Esophagus (tissue), 2 donors: Measurements from ENCODE around the gene AGAP1. TPM values are rescaled to one million over a fixed set of nuclear protein-coding genes. Genes with fewer than 3 reads are reported as not detected.

Experiments used
- H3K27ac ChIP-seq, 2 donors: one replicate each; pipeline ENCODE4 v1.5.1; 2013; ENCODE audit warnings: low read depth in 2 of 2, mild to moderate bottlenecking in 2 of 2, inconsistent platforms in 1 of 2, low read length in 1 of 2, moderate library complexity in 1 of 2
- H3K27me3 ChIP-seq, 2 donors: one replicate each; pipeline ENCODE4 v1.6.1; 2013; ENCODE audit warnings: low read length in 2 of 2, control low read depth in 1 of 2, mild to moderate bottlenecking in 1 of 2; ENCODE audit not compliant: insufficient read depth in 2 of 2, control insufficient read depth in 1 of 2
- H3K36me3 ChIP-seq, 2 donors: one replicate each; pipeline ENCODE4 v1.6.1; 2013; ENCODE audit warnings: low read length in 1 of 2; ENCODE audit not compliant: control insufficient read depth in 2 of 2, insufficient read depth in 2 of 2
- H3K4me1 ChIP-seq, 2 donors: one replicate each; pipeline ENCODE4 v1.6.1; 2013; ENCODE audit warnings: low read length in 1 of 2; ENCODE audit not compliant: control insufficient read depth in 2 of 2, insufficient read depth in 2 of 2
- H3K4me3 ChIP-seq, 2 donors: one replicate each; pipeline ENCODE4 v1.5.1; 2013; ENCODE audit warnings: low read length in 2 of 2, mild to moderate bottlenecking in 2 of 2, low read depth in 1 of 2, moderate library complexity in 1 of 2
- H3K9me3 ChIP-seq, 2 donors: one replicate each; pipeline ENCODE4 v1.6.1; 2013; ENCODE audit warnings: mild to moderate bottlenecking in 2 of 2, low read depth in 1 of 2, low read length in 1 of 2, moderate library complexity in 1 of 2; ENCODE audit not compliant: control insufficient read depth in 2 of 2, insufficient read depth in 1 of 2
- WGBS, 2 donors: extraction: QIAGEN DNeasy Blood & Tissue Kit; methylation state at CpG; one replicate each; pipeline ENCODE4 v1.1.7; 2013; 5-methylcytosine and 5-hydroxymethylcytosine counted together
- polyA plus RNA-seq, 2 donors: library from polyadenylated mRNA; stranded (reverse); fragments of 200-250 nt; gene quantifications; one replicate each; pipeline ENCODE4 v1.2.3, GENCODE V29; 2013
- donor health status: healthy with polysubstance abuse.
- donor health status: Bipolar disorder and iron deficiency.

The AGAP1 gene
- polyA plus RNA-seq, 2 donors, result 4.9 TPM

DNA sequence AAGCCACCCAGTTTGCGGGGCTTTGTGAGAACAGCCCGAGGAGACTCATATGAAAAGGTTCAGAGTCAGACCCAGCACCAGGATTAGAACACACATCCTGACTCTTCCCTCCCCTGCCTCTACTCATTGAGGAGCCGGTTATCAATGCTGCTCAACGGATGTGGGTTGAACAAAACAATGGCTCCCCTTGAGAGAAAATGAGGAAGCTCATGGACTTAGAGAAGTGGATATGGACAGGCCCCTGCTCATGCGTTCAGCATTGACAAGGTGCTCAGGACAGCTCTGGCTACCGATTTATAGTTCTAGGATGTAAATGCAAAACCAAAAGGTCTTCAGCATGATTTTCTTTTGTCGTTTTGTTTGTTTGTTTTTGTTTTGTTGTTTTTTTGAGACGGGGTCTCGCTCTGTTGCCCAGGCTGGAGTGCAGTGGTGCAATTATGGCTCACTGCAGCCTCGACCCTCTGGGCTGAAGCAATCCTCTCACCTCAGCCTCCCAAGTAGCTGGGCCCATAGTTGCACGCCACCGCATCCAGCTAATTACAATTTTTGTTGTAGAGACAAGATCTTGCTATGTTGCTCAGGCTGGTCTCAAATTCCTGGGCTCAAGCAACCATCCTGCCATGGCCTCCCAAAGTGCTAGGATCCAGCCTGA lies 32.0 kb upstream of the AGAP1 start:
- Histone ChIP-seq H3K4me1 (peaks cover 0 to 3% of the 10 kb centered on the region in 2 donors), H3K9me3 (no peaks in the 10 kb centered on the region), H3K4me3 (no peak overlapping the region), H3K27me3 (no peaks in the 10 kb centered on the region), H3K36me3 (no peaks in the 10 kb centered on the region), H3K27ac (no peak overlapping the region)
- 88% methylated on average over 12 of the region's 12 CpGs for WGBS, 2 donors

DNA sequence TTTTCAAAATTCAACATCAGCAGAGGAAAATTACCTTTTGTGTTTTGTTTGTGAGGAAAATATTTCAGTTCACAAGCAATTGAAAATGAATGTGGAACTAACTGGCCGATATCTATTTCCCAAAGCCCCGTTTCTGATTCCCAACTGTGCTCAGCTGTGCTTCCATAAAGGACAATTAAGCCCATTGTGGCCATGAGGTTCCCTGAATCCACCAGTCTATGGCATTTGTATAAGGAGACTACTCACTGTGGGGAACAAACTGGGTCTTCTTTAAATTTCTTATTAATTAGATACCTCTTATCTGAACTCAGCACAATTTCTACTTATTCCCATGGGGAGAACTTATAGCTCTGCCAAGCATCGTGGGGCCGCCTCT lies 31.4 kb upstream of the AGAP1 start:
- 87 to 89% methylated on average over 4 of the region's 4 CpGs for WGBS, 2 donors
- no peak overlapping the region for H3K27ac ChIP-seq
- no peaks in the 10 kb centered on the region for H3K9me3 ChIP-seq
- no peaks in the 10 kb centered on the region for H3K27me3 ChIP-seq
- H3K4me3 ChIP-seq, result no peak overlapping the region
- H3K36me3 ChIP-seq, result no peaks in the 10 kb centered on the region
- peaks cover 0 to 3% of the 10 kb centered on the region in 2 donors for H3K4me1 ChIP-seq

DNA sequence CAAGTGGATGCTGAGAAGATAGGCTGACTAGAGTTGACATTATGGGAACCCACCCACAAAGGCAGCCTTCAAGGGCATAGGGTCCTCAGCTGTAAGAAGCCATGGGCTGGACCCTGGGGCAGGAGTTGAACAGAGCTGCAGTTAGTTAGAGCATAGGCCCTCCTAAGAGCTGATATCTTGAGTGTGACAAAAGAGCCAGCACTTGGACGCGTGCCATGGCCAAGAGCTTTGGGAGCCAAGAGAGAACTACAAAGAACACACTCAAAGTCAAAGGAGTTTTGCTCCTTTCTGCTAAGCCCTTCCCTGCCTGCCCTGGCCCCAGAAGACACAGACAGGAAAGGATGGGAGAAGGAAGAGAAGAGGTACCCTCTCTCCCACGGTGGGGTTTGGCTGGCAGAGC lies 29.9 kb upstream of the AGAP1 start:
- H3K9me3 ChIP-seq, result no peaks in the 10 kb centered on the region
- no peak overlapping the region for H3K4me3 ChIP-seq
- H3K36me3 ChIP-seq, result no peaks in the 10 kb centered on the region
- H3K4me1 ChIP-seq, result peaks cover 2 to 3% of the 10 kb centered on the region in 2 donors
- 61 to 66% methylated on average over 3 of the region's 3 CpGs for WGBS, 2 donors
- H3K27ac ChIP-seq, result no peak overlapping the region
- H3K27me3 ChIP-seq, result no peaks in the 10 kb centered on the region

DNA sequence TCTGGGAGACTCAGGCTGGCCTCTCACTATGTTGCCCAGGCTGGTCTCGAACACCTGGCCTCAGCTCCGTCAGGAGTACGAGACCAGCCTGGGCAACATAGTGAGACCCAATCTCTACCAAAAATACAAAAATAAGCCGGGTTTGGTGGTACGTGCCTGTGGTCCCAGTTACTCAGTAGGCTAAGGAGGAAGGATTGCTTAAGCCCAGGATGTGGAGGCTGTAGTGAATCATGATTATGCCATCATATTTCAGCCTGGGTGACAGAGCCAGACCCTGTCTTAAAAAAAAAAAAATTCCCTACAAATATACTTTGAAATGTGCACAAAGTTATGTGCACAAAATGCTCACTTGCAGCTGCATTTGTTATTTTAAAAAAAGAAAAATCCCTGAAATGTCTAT lies 26.3 kb upstream of the AGAP1 start:
- no peak overlapping the region for H3K4me3 ChIP-seq
- peaks cover 2 to 3% of the 10 kb centered on the region in 2 donors for H3K4me1 ChIP-seq
- no peaks in the 10 kb centered on the region for H3K27me3 ChIP-seq
- no peak overlapping the region for H3K27ac ChIP-seq
- WGBS, 2 donors, result 89 to 93% methylated on average over 5 of the region's 5 CpGs
- no peaks in the 10 kb centered on the region for H3K9me3 ChIP-seq
- H3K36me3 ChIP-seq, result no peaks in the 10 kb centered on the region

DNA sequence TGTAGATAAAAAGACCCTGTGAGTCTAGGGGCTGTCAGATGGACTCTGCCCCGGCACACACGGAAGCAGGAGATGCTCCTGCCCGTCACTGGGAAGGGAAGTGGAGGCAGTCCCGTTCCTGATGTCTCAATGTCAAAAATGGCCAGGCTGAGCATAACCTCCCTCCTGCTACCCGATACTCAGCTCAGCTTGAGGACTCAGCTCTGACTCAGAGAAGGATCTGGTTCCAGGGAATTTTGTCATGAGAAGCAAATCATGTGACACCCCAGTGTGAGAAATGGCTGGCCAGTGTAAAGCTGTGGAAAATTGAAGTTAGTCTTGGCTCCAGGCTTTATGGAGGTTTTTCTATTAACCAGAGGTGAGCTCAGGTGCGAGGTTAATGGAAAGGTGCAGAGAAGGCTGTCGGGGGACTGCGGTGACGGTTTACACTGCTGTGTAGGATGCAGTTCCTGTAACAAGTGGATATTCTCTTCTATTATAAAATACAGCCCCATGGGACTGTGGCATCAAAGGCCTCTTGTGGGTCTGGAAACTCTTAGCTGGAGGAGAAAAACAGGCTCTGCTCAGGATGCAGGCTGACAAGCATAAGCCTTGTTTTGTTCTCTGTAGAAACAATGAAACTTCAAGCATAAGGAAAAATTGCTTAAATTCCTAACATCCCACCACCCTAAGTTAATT lies 24.7 kb upstream of the AGAP1 start:
- H3K9me3 ChIP-seq, result no peaks in the 10 kb centered on the region
- no peak overlapping the region for H3K4me3 ChIP-seq
- no peaks in the 10 kb centered on the region for H3K36me3 ChIP-seq
- no peaks in the 10 kb centered on the region for H3K27me3 ChIP-seq
- H3K27ac ChIP-seq, result no peak overlapping the region
- peaks cover 0 to 2% of the 10 kb centered on the region in 2 donors for H3K4me1 ChIP-seq
- WGBS, 2 donors, result 33 to 46% methylated on average over 9 of the region's 9 CpGs

DNA sequence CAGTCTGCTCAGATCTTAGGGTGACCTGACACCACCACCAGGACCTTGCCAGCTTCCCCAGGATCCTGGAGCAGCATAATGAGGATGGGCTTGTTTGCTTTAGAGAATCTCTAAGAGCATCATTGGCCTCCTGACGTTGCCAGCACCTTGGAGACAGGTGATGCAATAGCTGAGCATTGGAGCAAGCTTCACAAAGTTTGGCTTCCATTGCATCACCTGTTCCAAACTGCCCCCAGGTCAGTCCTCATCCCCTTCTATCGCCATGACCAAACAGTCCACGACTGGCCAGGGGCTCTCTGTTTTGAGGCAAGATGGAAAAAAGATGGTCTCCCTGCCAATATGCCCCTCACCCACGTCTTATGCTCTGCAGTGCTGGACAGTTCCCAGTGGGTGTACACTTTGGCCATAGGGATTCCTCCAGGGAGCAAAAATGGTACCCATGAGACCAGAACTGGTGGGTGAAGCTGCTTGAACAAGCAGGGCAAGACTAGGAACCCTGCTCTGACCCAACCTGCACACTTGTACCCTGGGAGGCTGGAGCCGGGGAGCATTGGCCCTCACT lies 22.6 kb upstream of the AGAP1 start:
- WGBS, 2 donors, result 79 to 84% methylated on average over 5 of the region's 5 CpGs
- no peak overlapping the region for H3K27ac ChIP-seq
- no peaks in the 10 kb centered on the region for H3K9me3 ChIP-seq

DNA sequence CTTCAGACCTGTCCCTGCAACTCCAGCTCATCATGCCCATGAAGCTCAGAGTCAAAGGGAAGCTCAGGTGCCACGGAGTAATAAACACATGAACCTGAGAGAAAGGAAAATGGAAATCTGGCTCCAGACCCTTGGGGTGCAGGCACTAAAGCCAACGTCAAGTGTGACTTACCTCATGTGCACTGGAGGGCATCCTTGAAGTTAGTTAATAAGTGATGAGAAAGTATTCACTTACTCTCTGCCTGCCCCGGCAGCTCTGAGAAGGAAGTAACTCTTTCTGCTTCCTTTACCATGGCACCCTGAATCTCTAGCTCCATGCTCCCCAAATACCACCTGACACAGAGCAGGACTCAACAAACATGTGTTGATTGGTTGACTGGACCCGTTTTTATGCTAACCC lies 21.4 kb upstream of the AGAP1 start:
- Histone ChIP-seq H3K36me3 (no peaks in the 10 kb centered on the region), H3K27ac (no peak overlapping the region), H3K27me3 (no peaks in the 10 kb centered on the region), H3K4me1 (peaks cover 0 to 2% of the 10 kb centered on the region in 2 donors), H3K4me3 (no peak overlapping the region), H3K9me3 (no peaks in the 10 kb centered on the region)
- 58 to 66% methylated on average over 4 of the region's 4 CpGs for WGBS, 2 donors

More for the DNA sequence above, 22.6 kb upstream of the AGAP1 start:
- Histone ChIP-seq H3K27me3 (no peaks in the 10 kb centered on the region), H3K4me1 (peaks cover 0 to 2% of the 10 kb centered on the region in 2 donors), H3K4me3 (no peak overlapping the region), H3K36me3 (no peaks in the 10 kb centered on the region)

DNA sequence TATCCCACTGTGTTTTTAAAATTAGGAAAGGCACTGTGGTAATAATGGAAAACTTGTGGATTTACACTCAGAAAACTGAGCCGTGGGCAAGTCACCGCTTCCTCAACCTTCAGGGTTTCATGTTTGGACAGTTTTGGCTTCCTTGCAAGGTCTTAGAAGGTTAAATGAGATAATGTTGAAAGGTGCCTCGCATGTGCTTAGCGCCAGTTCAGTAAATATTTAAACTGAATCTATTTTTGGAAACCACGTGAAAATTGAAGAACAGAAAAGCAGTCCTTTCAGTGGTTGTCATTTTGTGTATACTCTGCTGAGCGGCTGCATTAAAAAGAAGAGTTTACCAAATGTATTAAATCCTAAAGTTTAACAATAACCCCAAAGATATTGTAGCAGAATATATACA lies 15.2 kb upstream of the AGAP1 start:
- Histone ChIP-seq H3K27ac (no peak overlapping the region), H3K36me3 (no peaks in the 10 kb centered on the region), H3K4me3 (no peak overlapping the region), H3K4me1 (no peaks in the 10 kb centered on the region), H3K27me3 (no peaks in the 10 kb centered on the region), H3K9me3 (peaks cover 0 to 2% of the 10 kb centered on the region in 2 donors)
- 48 to 49% methylated on average over 6 of the region's 6 CpGs for WGBS, 2 donors

DNA sequence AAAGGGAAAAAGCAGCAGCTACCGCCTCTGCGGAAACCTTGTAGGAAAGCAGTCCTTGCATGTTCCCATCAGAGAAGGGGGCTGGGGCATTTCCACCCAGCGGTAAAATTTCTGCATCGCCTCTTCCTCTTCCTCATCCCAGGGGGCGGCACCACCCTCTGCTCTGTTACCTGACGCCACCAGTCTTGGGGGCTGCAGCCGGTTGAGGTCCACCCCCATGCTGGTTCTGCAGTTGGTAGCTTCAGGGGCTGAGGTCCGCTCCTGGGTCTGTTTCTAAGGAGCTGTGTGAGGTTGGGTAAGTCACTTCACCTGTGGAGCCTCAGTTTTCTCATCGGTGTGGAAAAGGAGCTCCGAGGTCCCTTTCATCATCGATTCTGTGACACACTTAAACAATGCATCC lies 14.2 kb upstream of the AGAP1 start:
- H3K36me3 ChIP-seq, result no peaks in the 10 kb centered on the region
- no peaks in the 10 kb centered on the region for H3K4me1 ChIP-seq
- no peaks in the 10 kb centered on the region for H3K27me3 ChIP-seq
- H3K9me3 ChIP-seq, result peaks cover 0 to 2% of the 10 kb centered on the region in 2 donors
- H3K27ac ChIP-seq, result no peak overlapping the region
- WGBS, 2 donors, result 85 to 86% methylated on average over 11 of the region's 11 CpGs
- no peak overlapping the region for H3K4me3 ChIP-seq

DNA sequence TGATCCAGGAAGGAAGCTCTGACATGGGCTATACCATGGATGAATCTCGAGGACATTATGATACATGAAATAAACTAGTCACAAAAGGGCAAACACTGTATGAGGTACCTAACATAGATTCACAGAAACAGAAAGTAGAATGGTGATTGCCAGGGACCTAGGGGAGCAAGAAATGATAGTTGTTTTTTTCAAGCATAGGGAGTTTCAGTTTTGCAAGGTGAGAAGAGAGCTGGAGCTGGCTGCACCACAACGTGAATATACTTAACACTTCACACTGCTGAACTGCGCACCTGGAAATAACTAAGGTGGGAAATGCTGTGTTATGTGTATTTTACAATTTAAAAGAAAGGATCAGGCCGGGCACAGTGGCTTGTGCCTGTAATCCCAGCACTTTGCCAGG lies 13.2 kb upstream of the AGAP1 start:
- Histone ChIP-seq H3K36me3 (no peaks in the 10 kb centered on the region), H3K4me1 (no peaks in the 10 kb centered on the region), H3K27me3 (no peaks in the 10 kb centered on the region), H3K9me3 (peaks cover 0 to 2% of the 10 kb centered on the region in 2 donors), H3K27ac (no peak overlapping the region), H3K4me3 (no peak overlapping the region)
- 83 to 84% methylated on average over 4 of the region's 4 CpGs for WGBS, 2 donors
